Activated CD4-positive, alpha-beta T cell treated with anti-CD3 and anti-CD28 coated beads, Interleukin-2, amount 10 ng/mL, durations not matched to agents 7 days and 5 days (primary cell): ENCODE measurements around the gene ZNF384. TPM values are rescaled to one million over a fixed set of nuclear protein-coding genes. Genes with fewer than 3 reads are reported as not detected.

Experiments
- CTCF ChIA-PET: fragments of 350-600 bp; sonication (Branson Sonifier 250); formaldehyde crosslinking; loops from one replicate; lab custom pipeline; 2021; ENCODE audit warnings: antibody characterized with exemption; lab: Charles Lee
- POLR2A ChIA-PET: fragments of 350-600 bp; sonication (Branson Sonifier 250); formaldehyde crosslinking; loops from one replicate; lab custom pipeline; 2021; ENCODE audit warnings: antibody characterized with exemption; lab: Charles Lee
- DNase-seq: peaks from one replicate; pipeline ENCODE4 v3.0.0-alpha.2; 2020
- H3K27ac Mint-ChIP-seq: one replicate; pipeline ENCODE4 v1.8.0; 2021; ENCODE audit warnings: mild to moderate bottlenecking, moderate library complexity, mixed read lengths
- H3K27me3 Mint-ChIP-seq: one replicate; pipeline ENCODE4 v1.8.0; 2021; ENCODE audit warnings: mixed read lengths
- H3K36me3 Mint-ChIP-seq: one replicate; pipeline ENCODE4 v1.8.0; 2021; ENCODE audit warnings: low read depth, mixed read lengths
- H3K4me1 Mint-ChIP-seq: one replicate; pipeline ENCODE4 v1.8.0; 2021; ENCODE audit warnings: mixed read lengths
- H3K4me3 Mint-ChIP-seq: one replicate; pipeline ENCODE4 v1.8.0; 2021; ENCODE audit warnings: mild to moderate bottlenecking, moderate library complexity, mixed read lengths
- H3K9me3 Mint-ChIP-seq: one replicate; pipeline ENCODE4 v1.8.0; 2021; ENCODE audit warnings: mixed read lengths
- total RNA-seq, 2 experiments: library from RNA; stranded (reverse); gene quantifications; one replicate each; pipeline ENCODE4 v1.2.3, GENCODE V29; 2021

The ZNF384 gene
- total RNA-seq, 2 experiments from 2014 or later, result 90.9 to 95.4 TPM

GRCh38 chr12:6630736-6631135 is 58.4 kb downstream of the ZNF384 start:
- Mint-ChIP-seq H3K27me3 (no peaks in the 10 kb centered on the region), H3K9me3 (no peaks in the 10 kb centered on the region), H3K4me3 (peak overlapping the region; percentile 70), H3K27ac (peak overlapping the region; percentile 95), H3K4me1 (peaks cover 68% of the 10 kb centered on the region), H3K36me3 (peaks cover 2% of the 10 kb centered on the region)
- CTCF ChIA-PET, result interaction anchor here (1.5 to 2.4 kb wide), 4 partner anchors 9 to 59 kb away, joined by 3 to 16 read pairs (median 6); partner anchors contain the start of gene ZNF384
- POLR2A ChIA-PET, result no interaction called here
- no peak for DNase-seq

- peaks cover 2% of the 10 kb centered on the region for H3K36me3 Mint-ChIP-seq
- ChIA-PET CTCF (interaction anchor here (0.7 to 1.8 kb wide), 4 partner anchors 9 to 197 kb away, joined by 3 to 4 read pairs (median 3); no protein-coding TSS in a partner anchor), POLR2A (no interaction called here)
- H3K27me3 Mint-ChIP-seq, result no peaks in the 10 kb centered on the region
- H3K9me3 Mint-ChIP-seq, result no peaks in the 10 kb centered on the region
- H3K4me3 Mint-ChIP-seq, result peak overlapping the region; percentile 81
- peak overlapping the region; percentile 92 for H3K27ac Mint-ChIP-seq
- peak; percentile 61 for DNase-seq
- peaks cover 51% of the 10 kb centered on the region for H3K4me1 Mint-ChIP-seq
Observed at GRCh38 chr12:6627616-6628015, 61.6 kb downstream of the ZNF384 start.

- DNase-seq, result no peak
- CTCF ChIA-PET, result interaction anchor here (1.1 kb wide), 1 partner anchor 8 kb away, joined by 3 read pairs; no protein-coding TSS in a partner anchor
- peak overlapping the region; percentile 92 for H3K27ac Mint-ChIP-seq
- peak overlapping the region; percentile 81 for H3K4me3 Mint-ChIP-seq
- peaks cover 42% of the 10 kb centered on the region for H3K4me1 Mint-ChIP-seq
- H3K9me3 Mint-ChIP-seq, result no peaks in the 10 kb centered on the region
- H3K27me3 Mint-ChIP-seq, result no peaks in the 10 kb centered on the region
- H3K36me3 Mint-ChIP-seq, result no peaks in the 10 kb centered on the region
- POLR2A ChIA-PET, result no interaction called here
Observed at GRCh38 chr12:6626654-6627283, 62.4 kb downstream of the ZNF384 start.

GRCh38 chr12:6620885-6621274 is 68.3 kb downstream of the ZNF384 start:
- Mint-ChIP-seq H3K27me3 (no peaks in the 10 kb centered on the region), H3K9me3 (no peaks in the 10 kb centered on the region), H3K36me3 (peaks cover 5% of the 10 kb centered on the region), H3K4me1 (peaks cover 23% of the 10 kb centered on the region), H3K4me3 (peak overlapping the region; percentile 30), H3K27ac (peak overlapping the region; percentile 78)
- no peak for DNase-seq
- CTCF ChIA-PET, result interaction anchor here (0.6 to 2.6 kb wide), 13 partner anchors 8 to 1463 kb away, joined by 3 to 11 read pairs (median 4); partner anchors contain the start of genes CD4 and ZNF384
- POLR2A ChIA-PET, result no interaction called here

- Mint-ChIP-seq H3K4me3 (no peak overlapping the region), H3K36me3 (peaks cover 5% of the 10 kb centered on the region), H3K4me1 (peaks cover 25% of the 10 kb centered on the region), H3K27me3 (no peaks in the 10 kb centered on the region), H3K9me3 (no peaks in the 10 kb centered on the region), H3K27ac (peak overlapping the region; percentile 78)
- CTCF ChIA-PET, result interaction anchor here (0.6 to 2.6 kb wide), 17 partner anchors 8 to 1463 kb away, joined by 3 to 16 read pairs (median 3); partner anchors contain the start of genes CD4 and ZNF384
- POLR2A ChIA-PET, result no interaction called here
- DNase-seq, result peak; percentile 57
Observed at GRCh38 chr12:6620137-6620884, 68.9 kb downstream of the ZNF384 start.

- Mint-ChIP-seq H3K27ac (no peak overlapping the region), H3K4me1 (peaks cover 37% of the 10 kb centered on the region), H3K36me3 (peaks cover 5% of the 10 kb centered on the region), H3K9me3 (no peaks in the 10 kb centered on the region), H3K4me3 (no peak overlapping the region), H3K27me3 (no peaks in the 10 kb centered on the region)
- DNase-seq, result no peak
- ChIA-PET CTCF (interaction anchor here (0.9 to 2.6 kb wide), 4 partner anchors 9 to 79 kb away, joined by 3 to 16 read pairs (median 7); partner anchors contain the start of gene ZNF384), POLR2A (no interaction called here)
Observed at GRCh38 chr12:6618483-6619225, 70.5 kb downstream of the ZNF384 start.

Other genes starting within 250 kb of the ZNF384 start
- 100 to 1,000 TPM; 115 to 134 TPM for gene CD27, start 244.4 kb downstream of the ZNF384 start, total RNA-seq
- 10 to 100 TPM; 45.8 to 47.9 TPM for gene TAPBPL, start 237.3 kb downstream of the ZNF384 start, total RNA-seq
- gene VAMP1, start 218.7 kb downstream of the ZNF384 start, total RNA-seq, result 10 to 100 TPM; 61.4 to 73.4 TPM
- 100 to 1,000 TPM; 212 to 241 TPM for gene MRPL51, start 196.1 kb downstream of the ZNF384 start, total RNA-seq
- gene NCAPD2, start 195.3 kb downstream of the ZNF384 start, total RNA-seq, result 100 to 1,000 TPM; 191 to 202 TPM
- gene GAPDH, start 154.9 kb downstream of the ZNF384 start, total RNA-seq, result 1,000 to 10,000 TPM; 4,459 to 4,958 TPM
- 10 to 100 TPM; 28.3 to 30.4 TPM for gene IFFO1, start 133.3 kb downstream of the ZNF384 start, total RNA-seq
- 10 to 100 TPM; 74.1 to 76.4 TPM for gene NOP2, start 121.1 kb downstream of the ZNF384 start, total RNA-seq
- 100 to 1,000 TPM; 262 to 263 TPM for gene CHD4, start 82.0 kb downstream of the ZNF384 start, total RNA-seq
- gene LPAR5, start 53.4 kb downstream of the ZNF384 start, total RNA-seq, result 1 to 10 TPM; 6.2 to 6.6 TPM
- 1 to 10 TPM; 1.6 to 2.6 TPM for gene ACRBP, start 41.9 kb downstream of the ZNF384 start, total RNA-seq
- 10 to 100 TPM; 33.7 to 40.2 TPM for gene ING4, start 26.3 kb downstream of the ZNF384 start, total RNA-seq
- gene PIANP, start 11.4 kb upstream of the ZNF384 start, total RNA-seq, result not detected
- gene COPS7A, start 34.7 kb upstream of the ZNF384 start, total RNA-seq, result 10 to 100 TPM; 29.5 to 36.8 TPM
- 10 to 100 TPM; 90.7 to 95.4 TPM for gene MLF2, start 63.8 kb upstream of the ZNF384 start, total RNA-seq
- gene PTMS, start 77.0 kb upstream of the ZNF384 start, total RNA-seq, result 10 to 100 TPM; 16.4 to 25.6 TPM
- gene LAG3, start 83.1 kb upstream of the ZNF384 start, total RNA-seq, result 10 to 100 TPM; 12.0 to 13.1 TPM
- gene CD4, start 100.2 kb upstream of the ZNF384 start, total RNA-seq, result 100 to 1,000 TPM; 219 to 227 TPM
- under 1 TPM; 0.25 to 0.29 TPM for gene GPR162, start 132.4 kb upstream of the ZNF384 start, total RNA-seq
- gene P3H3, start 139.0 kb upstream of the ZNF384 start, total RNA-seq, result under 1 TPM in 1 of 2 experiments, not detected in 1; 0.40 TPM
- not detected for gene GNB3, start 151.6 kb upstream of the ZNF384 start, total RNA-seq
- gene CDCA3, start 161.9 kb upstream of the ZNF384 start, total RNA-seq, result 100 to 1,000 TPM; 118 to 122 TPM
- 100 to 1,000 TPM; 119 to 131 TPM for gene USP5, start 162.8 kb upstream of the ZNF384 start, total RNA-seq
- gene TPI1, start 178.2 kb upstream of the ZNF384 start, total RNA-seq, result 1,000 to 10,000 TPM in 1 of 2 experiments, 100 to 1,000 TPM in 1; 918 to 1,035 TPM
- gene SPSB2, start 183.9 kb upstream of the ZNF384 start, total RNA-seq, result 10 to 100 TPM; 15.4 to 17.3 TPM
- 1 to 10 TPM; 4.4 to 5.2 TPM for gene LRRC23, start 215.4 kb upstream of the ZNF384 start, total RNA-seq
- 100 to 1,000 TPM; 156 to 160 TPM for gene ENO2, start 225.2 kb upstream of the ZNF384 start, total RNA-seq
- gene ATN1, start 238.6 kb upstream of the ZNF384 start, total RNA-seq, result 10 to 100 TPM; 27.3 to 27.6 TPM